Measurements from ENCODE around the gene TM9SF4.

DNA sequence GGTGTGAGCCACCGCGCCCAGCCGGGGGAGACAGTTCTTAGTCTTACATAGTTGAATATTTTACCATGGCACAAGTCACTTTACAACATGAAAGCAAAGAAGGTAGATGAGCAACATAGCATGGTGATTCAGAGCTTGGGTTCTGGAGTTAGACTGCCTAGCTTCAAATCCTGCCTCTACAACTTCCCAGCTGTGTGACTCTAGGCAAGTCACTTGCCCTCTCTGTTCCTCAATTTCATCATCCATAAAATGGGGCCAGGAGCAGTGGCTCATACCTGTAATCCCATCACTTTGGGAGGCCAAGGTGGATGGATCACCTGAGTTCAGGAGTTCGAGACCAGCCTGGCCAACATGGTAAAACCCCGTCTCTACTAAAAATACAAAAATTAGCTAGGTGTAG, 31.2 kb upstream of the TM9SF4 start:
- TF ChIP-seq TAF1 (IDR thresholded peaks at IDR 0.05; ENCODE audit: low read depth, low read length), result no peak
- no peak for TF ChIP-seq POLR2A (IDR thresholded peaks at IDR 0.05; ENCODE audit: low read depth, low read length)
- no peak for TF ChIP-seq POLR2AphosphoS5 (IDR thresholded peaks at IDR 0.05; ENCODE audit: low read depth, low read length)
- no peak for TF ChIP-seq PAX5 (IDR thresholded peaks at IDR 0.05; ENCODE audit: insufficient read depth, low read length, severe bottlenecking)

Measured in GM12891 (cell line).